ENCODE data around the gene NKX2-4. TPM values are rescaled to one million over a fixed set of nuclear protein-coding genes. Genes with fewer than 3 reads are reported as not detected.

NKX2-4 gene
- total RNA-seq, 6 experiments from 2014 or later = not detected

GRCh38 chr20:21394551-21394950, 2.8 kb downstream of the NKX2-4 start:
- Histone ChIP-seq H3K27ac (no peak overlapping the region), H3K27me3 (peaks cover 21 to 48% of the 10 kb centered on the region in 2 donors), H3K9me3 (no peaks in the 10 kb centered on the region), H3K36me3 (peaks cover 0 to 7% (median 0%) of the 10 kb centered on the region in 4 donors), H3K4me1 (peaks cover 0 to 4% (median 0%) of the 10 kb centered on the region in 4 donors), H3K4me3 (no peak overlapping the region)
- intact Hi-C loops (cut with DNase I) = no loop called here
- 19% methylated on average over 3 of the region's 3 CpGs for WGBS (ENCODE audit: insufficient coverage, low coverage, low lambda C conversion rate, missing lambda C conversion rate)
- ATAC-seq (no peak), DNase-seq (no peak)
- no peak for TF ChIP-seq CTCF (IDR thresholded peaks at IDR 0.05)
- TF ChIP-seq POLR2A (IDR thresholded peaks at IDR 0.05) = no peak

GRCh38 chr20:21393816-21394519, 3.4 kb downstream of the NKX2-4 start:
- TF ChIP-seq POLR2A (IDR thresholded peaks at IDR 0.05) (no peak), CTCF (IDR thresholded peaks at IDR 0.05) (no peak)
- Histone ChIP-seq H3K4me3 (no peak overlapping the region), H3K36me3 (peaks cover 0 to 7% (median 0%) of the 10 kb centered on the region in 4 donors), H3K27me3 (peaks cover 21 to 48% of the 10 kb centered on the region in 2 donors), H3K4me1 (peaks cover 0 to 4% (median under 1%) of the 10 kb centered on the region in 4 donors), H3K27ac (no peak overlapping the region), H3K9me3 (no peaks in the 10 kb centered on the region)
- 31% methylated on average over 4 of the region's 4 CpGs for WGBS (ENCODE audit: insufficient coverage, low coverage, low lambda C conversion rate, missing lambda C conversion rate)
- ATAC-seq (no peak), DNase-seq (no peak)
- intact Hi-C loops (cut with DNase I) = no loop called here

- Histone ChIP-seq H3K4me3 (no peak overlapping the region), H3K27me3 (peaks cover 13 to 43% of the 10 kb centered on the region in 2 donors), H3K9me3 (no peaks in the 10 kb centered on the region), H3K27ac (no peak overlapping the region), H3K36me3 (peaks cover 0 to 7% (median 0%) of the 10 kb centered on the region in 4 donors), H3K4me1 (peaks cover 0 to 9% (median 1%) of the 10 kb centered on the region in 4 donors)
- TF ChIP-seq POLR2A (IDR thresholded peaks at IDR 0.05) (no peak), CTCF (IDR thresholded peaks at IDR 0.05) (no peak)
- WGBS (ENCODE audit: insufficient coverage, low coverage, low lambda C conversion rate, missing lambda C conversion rate) = 45% methylated on average over 4 of the region's 4 CpGs
- intact Hi-C loops (cut with DNase I) = no loop called here
- DNase-seq (no peak), ATAC-seq (no peak)
Observed at GRCh38 chr20:21393166-21393565, 4.2 kb downstream of the NKX2-4 start.

- Histone ChIP-seq H3K4me1 (peaks cover 0 to 15% (median 2%) of the 10 kb centered on the region in 4 donors), H3K9me3 (no peaks in the 10 kb centered on the region), H3K27ac (no peak overlapping the region), H3K4me3 (no peak overlapping the region), H3K36me3 (peaks cover 0 to 7% (median 0%) of the 10 kb centered on the region in 4 donors), H3K27me3 (peaks cover 13 to 40% of the 10 kb centered on the region in 2 donors)
- no peak for DNase-seq
- no peak for ATAC-seq
- 20% methylated on average over 10 of the region's 10 CpGs for WGBS (ENCODE audit: insufficient coverage, low coverage, low lambda C conversion rate, missing lambda C conversion rate)
- intact Hi-C loops (cut with DNase I) = no loop called here
- TF ChIP-seq CTCF (IDR thresholded peaks at IDR 0.05) (no peak), POLR2A (IDR thresholded peaks at IDR 0.05) (no peak)
Observed at GRCh38 chr20:21391972-21392352, 5.4 kb downstream of the NKX2-4 start.
